Natural killer cell (primary cell): ENCODE data around the gene PIK3CD. TPM values are rescaled to one million over a fixed set of nuclear protein-coding genes. Genes with fewer than 3 reads are reported as not detected.

Experiments
- ATAC-seq, 3 donors: fragments of 150-1000 bp in 2 of 3; fragments of 200-7000 bp in 1 of 3; cut with Tn5 transposase; 1 replicate in 1 of 3; 2 replicates in 2 of 3; pipeline ENCODE4 v1.10.0; 2021; ENCODE audit warnings: mild to moderate bottlenecking in 2 of 3, moderate library complexity in 2 of 3
- DNase-seq, 2 donors: peaks; one replicate each; pipeline versions ENCODE4 v3.0.0 to v3.0.0-alpha.2; 2013 to 2021; ENCODE audit warnings: mixed read lengths in 1 of 2
- H3K27ac ChIP-seq: one replicate; pipeline ENCODE4 v1.5.1; 2013; ENCODE audit warnings: mild to moderate bottlenecking, low read length
- H3K27me3 ChIP-seq: one replicate; pipeline ENCODE4 v1.6.1; 2013; ENCODE audit warnings: low read length; ENCODE audit not compliant: control insufficient read depth, insufficient read depth
- H3K36me3 ChIP-seq: one replicate; pipeline ENCODE4 v1.6.1; 2013; ENCODE audit warnings: low read length; ENCODE audit not compliant: control insufficient read depth, insufficient read depth
- H3K4me1 ChIP-seq: one replicate; pipeline ENCODE4 v1.6.1; 2013; ENCODE audit warnings: low read length; ENCODE audit not compliant: control insufficient read depth, insufficient read depth
- H3K4me3 ChIP-seq: one replicate; pipeline ENCODE4 v1.5.1; 2013; ENCODE audit warnings: low read length
- H3K9me3 ChIP-seq: one replicate; pipeline ENCODE4 v1.6.1; 2013; ENCODE audit warnings: low read length; ENCODE audit not compliant: control insufficient read depth, insufficient read depth
- H3K27ac Mint-ChIP-seq, 2 donors: one replicate each; pipeline ENCODE4 v1.8.0; 2022; ENCODE audit warnings: mild to moderate bottlenecking in 2 of 2, mixed read lengths in 2 of 2, moderate library complexity in 1 of 2
- H3K27me3 Mint-ChIP-seq, 2 donors: one replicate each; pipeline ENCODE4 v1.8.0; 2022; ENCODE audit warnings: low read depth in 2 of 2, mixed read lengths in 2 of 2
- H3K36me3 Mint-ChIP-seq: one replicate; pipeline ENCODE4 v1.8.0; 2022; ENCODE audit warnings: mixed read lengths
- H3K4me1 Mint-ChIP-seq, 2 donors: one replicate each; pipeline ENCODE4 v1.8.0; 2022; ENCODE audit warnings: mixed read lengths in 2 of 2
- H3K4me3 Mint-ChIP-seq: one replicate; pipeline ENCODE4 v1.8.0; 2022; ENCODE audit warnings: mild to moderate bottlenecking, moderate library complexity, mixed read lengths
- H3K9me3 Mint-ChIP-seq, 2 donors: one replicate each; pipeline ENCODE4 v1.8.0; 2022; ENCODE audit warnings: mixed read lengths in 2 of 2
- WGBS: methylation state at CpG from one replicate; pipeline ENCODE4 v1.1.7; 2013; ENCODE audit warnings: missing lambda C conversion rate; ENCODE audit not compliant: insufficient coverage; 5-methylcytosine and 5-hydroxymethylcytosine counted together
- intact Hi-C: fragments of 100-400 bp; cut with micrococcal nuclease; formaldehyde crosslinking; loops from one replicate; pipeline ENCODE4 v1.14.2; 2022
- total RNA-seq, 4 donors: library from RNA; stranded (reverse); fragments of 120-200 nt in 1 of 4; gene quantifications; one replicate each; pipeline versions ENCODE4 v1.2.3 to v1.2.4, GENCODE V29; 2013 to 2022
- TF ChIP-seq, protein P1 (sequence below): fragments of 200-600 bp; IDR thresholded peaks from one replicate; pipeline ENCODE4 v1.8.0; 2022; ENCODE audit warnings: antibody characterized with exemption

Gene PIK3CD
- total RNA-seq, 3 donors from 2014 or later (not counting 1 experiment from before 2014, with no cell fraction given): 171 to 240 (median 198) TPM

DNA sequence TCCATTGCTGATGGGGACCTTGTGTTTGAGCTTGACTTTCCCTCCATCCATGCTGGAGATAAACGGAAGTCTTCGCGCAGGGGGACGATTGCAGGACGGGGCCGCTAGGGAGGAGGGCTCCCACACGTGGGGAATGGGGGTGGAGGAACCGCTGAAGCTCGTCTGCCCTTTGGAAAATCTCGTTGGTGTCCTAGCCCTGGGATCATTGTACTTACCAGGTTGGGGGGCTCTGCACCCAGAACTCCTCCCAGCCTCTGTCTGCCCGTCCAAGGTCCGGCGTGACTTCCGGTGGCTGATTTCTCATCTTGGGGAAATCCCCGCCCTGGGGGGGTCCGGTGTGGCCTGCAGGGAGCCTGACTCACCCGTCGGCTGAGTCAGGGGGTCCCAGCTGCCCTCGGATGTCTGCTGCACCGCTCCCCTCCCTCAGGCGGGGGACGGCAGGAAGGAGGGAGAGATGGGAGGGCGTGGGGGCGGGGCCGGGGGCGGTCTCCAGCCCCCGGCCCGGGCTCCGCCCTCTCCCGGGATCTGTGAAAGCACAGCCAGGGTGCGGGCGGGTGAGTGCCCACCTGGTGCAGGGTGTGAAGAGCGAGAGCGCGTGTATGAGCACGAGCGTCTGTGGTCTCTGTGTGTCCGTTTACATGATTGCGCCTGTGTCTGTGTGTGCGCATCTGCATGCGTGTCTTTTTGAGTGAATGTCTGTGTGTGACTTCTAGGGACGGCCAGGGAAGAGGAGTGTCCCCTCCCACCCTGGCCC lies 35.8 kb downstream of the PIK3CD start:
- no peaks in the 10 kb centered on the region for H3K27me3 Mint-ChIP-seq
- DNase-seq (peak; percentile 79 to 84), ATAC-seq (peak; percentile 72 to 79 (median 77))
- no peaks in the 10 kb centered on the region for H3K27me3 ChIP-seq
- peak overlapping the region; percentile 69 for H3K27ac ChIP-seq
- H3K36me3 ChIP-seq: peaks cover 10% of the 10 kb centered on the region
- 1% methylated on average over 42 of the region's 42 CpGs for WGBS
- no peaks in the 10 kb centered on the region for H3K36me3 Mint-ChIP-seq
- peak overlapping the region; percentile 32 for H3K4me3 ChIP-seq
- no peaks in the 10 kb centered on the region for H3K9me3 ChIP-seq
- H3K4me1 ChIP-seq: peaks cover 83% of the 10 kb centered on the region
- peak overlapping the region; percentile 95 for H3K27ac Mint-ChIP-seq
- TF ChIP-seq, protein P1, sequence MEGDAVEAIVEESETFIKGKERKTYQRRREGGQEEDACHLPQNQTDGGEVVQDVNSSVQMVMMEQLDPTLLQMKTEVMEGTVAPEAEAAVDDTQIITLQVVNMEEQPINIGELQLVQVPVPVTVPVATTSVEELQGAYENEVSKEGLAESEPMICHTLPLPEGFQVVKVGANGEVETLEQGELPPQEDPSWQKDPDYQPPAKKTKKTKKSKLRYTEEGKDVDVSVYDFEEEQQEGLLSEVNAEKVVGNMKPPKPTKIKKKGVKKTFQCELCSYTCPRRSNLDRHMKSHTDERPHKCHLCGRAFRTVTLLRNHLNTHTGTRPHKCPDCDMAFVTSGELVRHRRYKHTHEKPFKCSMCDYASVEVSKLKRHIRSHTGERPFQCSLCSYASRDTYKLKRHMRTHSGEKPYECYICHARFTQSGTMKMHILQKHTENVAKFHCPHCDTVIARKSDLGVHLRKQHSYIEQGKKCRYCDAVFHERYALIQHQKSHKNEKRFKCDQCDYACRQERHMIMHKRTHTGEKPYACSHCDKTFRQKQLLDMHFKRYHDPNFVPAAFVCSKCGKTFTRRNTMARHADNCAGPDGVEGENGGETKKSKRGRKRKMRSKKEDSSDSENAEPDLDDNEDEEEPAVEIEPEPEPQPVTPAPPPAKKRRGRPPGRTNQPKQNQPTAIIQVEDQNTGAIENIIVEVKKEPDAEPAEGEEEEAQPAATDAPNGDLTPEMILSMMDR: no peak
- H3K4me1 Mint-ChIP-seq: peaks cover 67 to 79% of the 10 kb centered on the region in 2 donors
- H3K4me3 Mint-ChIP-seq: peak overlapping the region; percentile 83
- H3K9me3 Mint-ChIP-seq: no peaks in the 10 kb centered on the region
- intact Hi-C loops: loop anchor here (1.0 kb wide), 1 partner anchor 32 kb away; no protein-coding TSS in a partner anchor

DNA sequence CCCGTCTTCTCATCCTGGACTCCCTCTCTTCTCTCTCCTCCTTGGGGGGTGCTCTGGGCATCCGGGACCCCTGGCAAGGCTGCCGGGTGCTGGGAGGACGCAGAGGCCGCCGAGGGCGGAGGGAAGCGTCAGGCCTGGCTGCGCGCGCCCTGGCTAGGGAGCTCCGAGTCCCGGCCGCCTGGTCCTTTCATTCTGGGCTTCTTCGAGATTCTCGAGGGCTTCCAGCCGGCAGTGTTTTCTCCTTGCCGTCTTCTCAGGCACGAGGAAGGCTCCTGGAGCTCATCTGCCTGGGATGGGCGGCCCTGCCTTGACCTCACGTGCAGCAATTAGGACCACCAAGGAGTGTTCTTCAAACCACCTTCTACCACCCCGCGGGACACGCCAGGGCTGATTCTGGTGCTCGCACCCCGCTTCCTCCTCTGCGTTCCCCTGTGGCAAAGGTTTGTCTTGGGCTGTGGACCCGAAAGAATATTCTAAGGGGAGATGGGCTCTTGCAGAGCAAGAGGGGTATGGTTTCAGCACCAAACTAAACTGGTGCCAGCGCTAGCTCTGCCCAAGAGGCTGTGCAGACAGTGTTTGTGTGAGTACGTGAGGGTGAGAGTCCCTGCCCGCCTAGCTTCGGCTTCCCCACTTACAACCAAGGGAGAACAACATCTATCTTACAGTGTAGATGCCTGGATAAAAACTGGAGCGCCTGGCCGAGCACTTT lies 36.5 kb downstream of the PIK3CD start:
- Histone ChIP-seq H3K4me3 (peak overlapping the region; percentile 32), H3K27ac (peak overlapping the region; percentile 69), H3K4me1 (peaks cover 80% of the 10 kb centered on the region), H3K27me3 (no peaks in the 10 kb centered on the region), H3K36me3 (peaks cover 10% of the 10 kb centered on the region), H3K9me3 (no peaks in the 10 kb centered on the region)
- H3K4me1 Mint-ChIP-seq: peaks cover 67 to 79% of the 10 kb centered on the region in 2 donors
- H3K4me3 Mint-ChIP-seq: peak overlapping the region; percentile 83
- no peak for ATAC-seq
- no peaks in the 10 kb centered on the region for H3K9me3 Mint-ChIP-seq
- intact Hi-C loops: loop anchor here (1.0 kb wide), 1 partner anchor 33 kb away; no protein-coding TSS in a partner anchor
- WGBS: 36% methylated on average over 34 of the region's 34 CpGs
- H3K27ac Mint-ChIP-seq: peak overlapping the region; percentile 95
- no peaks in the 10 kb centered on the region for H3K27me3 Mint-ChIP-seq
- DNase-seq: peak; percentile 26 to 36
- H3K36me3 Mint-ChIP-seq: no peaks in the 10 kb centered on the region
- TF ChIP-seq, protein P1: no peak

DNA sequence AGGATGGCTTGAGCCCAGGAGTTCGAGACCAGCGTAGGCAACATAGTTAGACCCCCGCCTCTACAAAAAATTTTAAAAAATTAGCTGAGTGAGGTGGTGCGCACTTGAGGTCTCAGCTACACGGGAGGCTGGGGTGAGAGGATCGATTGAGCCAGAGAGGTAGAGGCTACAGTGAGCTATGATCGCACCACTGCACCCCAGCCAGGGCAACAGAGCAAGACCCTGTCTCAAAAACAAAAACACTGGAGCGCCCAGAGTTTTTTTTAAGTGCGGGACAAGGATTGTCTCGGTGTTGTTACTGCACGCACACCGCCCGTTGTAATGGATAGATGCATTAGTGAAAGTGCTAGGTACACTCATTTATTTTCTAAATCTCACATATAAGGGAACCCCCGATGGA lies 37.1 kb downstream of the PIK3CD start:
- no peaks in the 10 kb centered on the region for H3K9me3 ChIP-seq
- H3K36me3 ChIP-seq: peaks cover 12% of the 10 kb centered on the region
- peak overlapping the region; percentile 37 for H3K4me3 ChIP-seq
- H3K4me1 ChIP-seq: peaks cover 77% of the 10 kb centered on the region
- Mint-ChIP-seq H3K4me1 (peaks cover 66 to 78% of the 10 kb centered on the region in 2 donors), H3K4me3 (peak overlapping the region; percentile 83), H3K27ac (peak overlapping the region; percentile 95), H3K27me3 (no peaks in the 10 kb centered on the region), H3K9me3 (no peaks in the 10 kb centered on the region), H3K36me3 (no peaks in the 10 kb centered on the region)
- H3K27me3 ChIP-seq: no peaks in the 10 kb centered on the region
- TF ChIP-seq, protein P1: no peak
- intact Hi-C loops: no loop called here
- H3K27ac ChIP-seq: peak overlapping the region; percentile 69
- ATAC-seq (no peak), DNase-seq (no peak)
- WGBS: 84% methylated on average over 11 of the region's 14 CpGs
